Measurements from ENCODE around the gene SEMA5A. TPM values are rescaled to one million over a fixed set of nuclear protein-coding genes. Genes with fewer than 3 reads are reported as not detected.

The SEMA5A gene
- total and polyA plus RNA-seq, 2 of the 8 experiments (the other 6 are each of a cell fraction or from before 2014, with no cell fraction given) = 5.3 to 8.9 TPM

- TF ChIP-seq, protein P1, sequence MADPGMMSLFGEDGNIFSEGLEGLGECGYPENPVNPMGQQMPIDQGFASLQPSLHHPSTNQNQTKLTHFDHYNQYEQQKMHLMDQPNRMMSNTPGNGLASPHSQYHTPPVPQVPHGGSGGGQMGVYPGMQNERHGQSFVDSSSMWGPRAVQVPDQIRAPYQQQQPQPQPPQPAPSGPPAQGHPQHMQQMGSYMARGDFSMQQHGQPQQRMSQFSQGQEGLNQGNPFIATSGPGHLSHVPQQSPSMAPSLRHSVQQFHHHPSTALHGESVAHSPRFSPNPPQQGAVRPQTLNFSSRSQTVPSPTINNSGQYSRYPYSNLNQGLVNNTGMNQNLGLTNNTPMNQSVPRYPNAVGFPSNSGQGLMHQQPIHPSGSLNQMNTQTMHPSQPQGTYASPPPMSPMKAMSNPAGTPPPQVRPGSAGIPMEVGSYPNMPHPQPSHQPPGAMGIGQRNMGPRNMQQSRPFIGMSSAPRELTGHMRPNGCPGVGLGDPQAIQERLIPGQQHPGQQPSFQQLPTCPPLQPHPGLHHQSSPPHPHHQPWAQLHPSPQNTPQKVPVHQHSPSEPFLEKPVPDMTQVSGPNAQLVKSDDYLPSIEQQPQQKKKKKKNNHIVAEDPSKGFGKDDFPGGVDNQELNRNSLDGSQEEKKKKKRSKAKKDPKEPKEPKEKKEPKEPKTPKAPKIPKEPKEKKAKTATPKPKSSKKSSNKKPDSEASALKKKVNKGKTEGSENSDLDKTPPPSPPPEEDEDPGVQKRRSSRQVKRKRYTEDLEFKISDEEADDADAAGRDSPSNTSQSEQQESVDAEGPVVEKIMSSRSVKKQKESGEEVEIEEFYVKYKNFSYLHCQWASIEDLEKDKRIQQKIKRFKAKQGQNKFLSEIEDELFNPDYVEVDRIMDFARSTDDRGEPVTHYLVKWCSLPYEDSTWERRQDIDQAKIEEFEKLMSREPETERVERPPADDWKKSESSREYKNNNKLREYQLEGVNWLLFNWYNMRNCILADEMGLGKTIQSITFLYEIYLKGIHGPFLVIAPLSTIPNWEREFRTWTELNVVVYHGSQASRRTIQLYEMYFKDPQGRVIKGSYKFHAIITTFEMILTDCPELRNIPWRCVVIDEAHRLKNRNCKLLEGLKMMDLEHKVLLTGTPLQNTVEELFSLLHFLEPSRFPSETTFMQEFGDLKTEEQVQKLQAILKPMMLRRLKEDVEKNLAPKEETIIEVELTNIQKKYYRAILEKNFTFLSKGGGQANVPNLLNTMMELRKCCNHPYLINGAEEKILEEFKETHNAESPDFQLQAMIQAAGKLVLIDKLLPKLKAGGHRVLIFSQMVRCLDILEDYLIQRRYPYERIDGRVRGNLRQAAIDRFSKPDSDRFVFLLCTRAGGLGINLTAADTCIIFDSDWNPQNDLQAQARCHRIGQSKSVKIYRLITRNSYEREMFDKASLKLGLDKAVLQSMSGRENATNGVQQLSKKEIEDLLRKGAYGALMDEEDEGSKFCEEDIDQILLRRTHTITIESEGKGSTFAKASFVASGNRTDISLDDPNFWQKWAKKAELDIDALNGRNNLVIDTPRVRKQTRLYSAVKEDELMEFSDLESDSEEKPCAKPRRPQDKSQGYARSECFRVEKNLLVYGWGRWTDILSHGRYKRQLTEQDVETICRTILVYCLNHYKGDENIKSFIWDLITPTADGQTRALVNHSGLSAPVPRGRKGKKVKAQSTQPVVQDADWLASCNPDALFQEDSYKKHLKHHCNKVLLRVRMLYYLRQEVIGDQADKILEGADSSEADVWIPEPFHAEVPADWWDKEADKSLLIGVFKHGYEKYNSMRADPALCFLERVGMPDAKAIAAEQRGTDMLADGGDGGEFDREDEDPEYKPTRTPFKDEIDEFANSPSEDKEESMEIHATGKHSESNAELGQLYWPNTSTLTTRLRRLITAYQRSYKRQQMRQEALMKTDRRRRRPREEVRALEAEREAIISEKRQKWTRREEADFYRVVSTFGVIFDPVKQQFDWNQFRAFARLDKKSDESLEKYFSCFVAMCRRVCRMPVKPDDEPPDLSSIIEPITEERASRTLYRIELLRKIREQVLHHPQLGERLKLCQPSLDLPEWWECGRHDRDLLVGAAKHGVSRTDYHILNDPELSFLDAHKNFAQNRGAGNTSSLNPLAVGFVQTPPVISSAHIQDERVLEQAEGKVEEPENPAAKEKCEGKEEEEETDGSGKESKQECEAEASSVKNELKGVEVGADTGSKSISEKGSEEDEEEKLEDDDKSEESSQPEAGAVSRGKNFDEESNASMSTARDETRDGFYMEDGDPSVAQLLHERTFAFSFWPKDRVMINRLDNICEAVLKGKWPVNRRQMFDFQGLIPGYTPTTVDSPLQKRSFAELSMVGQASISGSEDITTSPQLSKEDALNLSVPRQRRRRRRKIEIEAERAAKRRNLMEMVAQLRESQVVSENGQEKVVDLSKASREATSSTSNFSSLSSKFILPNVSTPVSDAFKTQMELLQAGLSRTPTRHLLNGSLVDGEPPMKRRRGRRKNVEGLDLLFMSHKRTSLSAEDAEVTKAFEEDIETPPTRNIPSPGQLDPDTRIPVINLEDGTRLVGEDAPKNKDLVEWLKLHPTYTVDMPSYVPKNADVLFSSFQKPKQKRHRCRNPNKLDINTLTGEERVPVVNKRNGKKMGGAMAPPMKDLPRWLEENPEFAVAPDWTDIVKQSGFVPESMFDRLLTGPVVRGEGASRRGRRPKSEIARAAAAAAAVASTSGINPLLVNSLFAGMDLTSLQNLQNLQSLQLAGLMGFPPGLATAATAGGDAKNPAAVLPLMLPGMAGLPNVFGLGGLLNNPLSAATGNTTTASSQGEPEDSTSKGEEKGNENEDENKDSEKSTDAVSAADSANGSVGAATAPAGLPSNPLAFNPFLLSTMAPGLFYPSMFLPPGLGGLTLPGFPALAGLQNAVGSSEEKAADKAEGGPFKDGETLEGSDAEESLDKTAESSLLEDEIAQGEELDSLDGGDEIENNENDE (IDR thresholded peaks at IDR 0.05; ENCODE audit: insufficient replicate concordance, low read length) = no peak
- TF ChIP-seq CBX5 (IDR thresholded peaks at IDR 0.05; ENCODE audit: low read depth, low read length) (no peak), CHD1 (IDR thresholded peaks at IDR 0.05; ENCODE audit: low read depth, low read length) (no peak), EGR1 (IDR thresholded peaks at IDR 0.05; ENCODE audit: borderline replicate concordance, low read depth, low read length) (no peak), KDM1A (IDR thresholded peaks at IDR 0.05; ENCODE audit: borderline replicate concordance, low read length) (no peak), GTF2F1 (IDR thresholded peaks at IDR 0.05; ENCODE audit: borderline replicate concordance, low read depth, low read length) (no peak), RFX5 (IDR thresholded peaks at IDR 0.05; ENCODE audit: borderline replicate concordance, low read depth, low read length) (no peak), RBBP5 (IDR thresholded peaks at IDR 0.05; ENCODE audit: borderline replicate concordance, low read depth, low read length) (no peak), TEAD4 (IDR thresholded peaks at IDR 0.05; ENCODE audit: low read depth, low read length) (no peak), SIX5 (IDR thresholded peaks at IDR 0.05; ENCODE audit: low read depth, low read length) (no peak), BRCA1 (IDR thresholded peaks at IDR 0.05; ENCODE audit: low read depth, low read length) (no peak)
- TF ChIP-seq, protein P2, sequence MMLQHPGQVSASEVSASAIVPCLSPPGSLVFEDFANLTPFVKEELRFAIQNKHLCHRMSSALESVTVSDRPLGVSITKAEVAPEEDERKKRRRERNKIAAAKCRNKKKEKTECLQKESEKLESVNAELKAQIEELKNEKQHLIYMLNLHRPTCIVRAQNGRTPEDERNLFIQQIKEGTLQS (IDR thresholded peaks at IDR 0.05; ENCODE audit: insufficient read depth, low read depth, low read length) = no peak
Observed at GRCh38 chr5:9201011-9201410, 344.9 kb downstream of the SEMA5A start (continued).

Measured in H1 (cell line).